Measurements from ENCODE around the gene LUC7L3. TPM values are rescaled to one million over a fixed set of nuclear protein-coding genes. Genes with fewer than 3 reads are reported as not detected.

LUC7L3 gene
- total and polyA plus RNA-seq, 4 donors: 38.1 to 188 (median 89.4) TPM

GRCh38 chr17:50783193-50783660 lies 63.8 kb downstream of the LUC7L3 start:
- DNase-seq: peak; percentile 85 to 91 (median 89)
- Histone ChIP-seq H3K4me3 (no peak overlapping the region), H3K27me3 (ENCODE audit: control insufficient read depth in 3 of 3, insufficient read depth in 3 of 3, low read length in 2 of 3) (no peaks in the 10 kb centered on the region), H3K9ac (ENCODE audit: insufficient read depth in 1 of 2, low read length in 2 of 2) (no peak overlapping the region), H3K4me1 (ENCODE audit: control insufficient read depth in 5 of 5, insufficient read depth in 5 of 5, low read length in 5 of 5) (peaks cover 0 to 14% (median 9%) of the 10 kb centered on the region in 5 donors), H3K27ac (ENCODE audit: low read depth in 1 of 2, low read length in 1 of 2) (no peak overlapping the region), H3K36me3 (ENCODE audit: control insufficient read depth in 4 of 4, insufficient read depth in 4 of 4, low read length in 4 of 4) (no peaks in the 10 kb centered on the region), H3K9me3 (ENCODE audit: control insufficient read depth in 4 of 4, insufficient read depth in 3 of 4, low read length in 3 of 4) (no peaks in the 10 kb centered on the region)
- 24 to 33% methylated on average over 7 of the region's 7 CpGs for WGBS, 2 donors
- TF ChIP-seq, protein P1, sequence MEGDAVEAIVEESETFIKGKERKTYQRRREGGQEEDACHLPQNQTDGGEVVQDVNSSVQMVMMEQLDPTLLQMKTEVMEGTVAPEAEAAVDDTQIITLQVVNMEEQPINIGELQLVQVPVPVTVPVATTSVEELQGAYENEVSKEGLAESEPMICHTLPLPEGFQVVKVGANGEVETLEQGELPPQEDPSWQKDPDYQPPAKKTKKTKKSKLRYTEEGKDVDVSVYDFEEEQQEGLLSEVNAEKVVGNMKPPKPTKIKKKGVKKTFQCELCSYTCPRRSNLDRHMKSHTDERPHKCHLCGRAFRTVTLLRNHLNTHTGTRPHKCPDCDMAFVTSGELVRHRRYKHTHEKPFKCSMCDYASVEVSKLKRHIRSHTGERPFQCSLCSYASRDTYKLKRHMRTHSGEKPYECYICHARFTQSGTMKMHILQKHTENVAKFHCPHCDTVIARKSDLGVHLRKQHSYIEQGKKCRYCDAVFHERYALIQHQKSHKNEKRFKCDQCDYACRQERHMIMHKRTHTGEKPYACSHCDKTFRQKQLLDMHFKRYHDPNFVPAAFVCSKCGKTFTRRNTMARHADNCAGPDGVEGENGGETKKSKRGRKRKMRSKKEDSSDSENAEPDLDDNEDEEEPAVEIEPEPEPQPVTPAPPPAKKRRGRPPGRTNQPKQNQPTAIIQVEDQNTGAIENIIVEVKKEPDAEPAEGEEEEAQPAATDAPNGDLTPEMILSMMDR (IDR thresholded peaks at IDR 0.05; ENCODE audit: control extremely low read depth, extremely low read depth): peak; percentile 99
- ATAC-seq (ENCODE audit: insufficient read depth, low FRiP score): peak; percentile 87

- Histone ChIP-seq H3K27me3 (ENCODE audit: control insufficient read depth in 3 of 3, insufficient read depth in 3 of 3, low read length in 2 of 3) (no peaks in the 10 kb centered on the region), H3K4me1 (ENCODE audit: control insufficient read depth in 5 of 5, insufficient read depth in 5 of 5, low read length in 5 of 5) (peaks cover 0 to 14% (median 9%) of the 10 kb centered on the region in 5 donors), H3K36me3 (ENCODE audit: control insufficient read depth in 4 of 4, insufficient read depth in 4 of 4, low read length in 4 of 4) (no peaks in the 10 kb centered on the region), H3K9me3 (ENCODE audit: control insufficient read depth in 4 of 4, insufficient read depth in 3 of 4, low read length in 3 of 4) (no peaks in the 10 kb centered on the region), H3K27ac (ENCODE audit: low read depth in 1 of 2, low read length in 1 of 2) (no peak overlapping the region), H3K4me3 (no peak overlapping the region), H3K9ac (ENCODE audit: insufficient read depth in 1 of 2, low read length in 2 of 2) (no peak overlapping the region)
- ATAC-seq (ENCODE audit: insufficient read depth, low FRiP score) (no peak), DNase-seq (no peak)
- TF ChIP-seq, protein P1 (IDR thresholded peaks at IDR 0.05; ENCODE audit: control extremely low read depth, extremely low read depth): no peak
- 96 to 97% methylated on average over 2 of the region's 2 CpGs for WGBS, 2 donors
Observed at GRCh38 chr17:50783905-50784304, 64.5 kb downstream of the LUC7L3 start.

GRCh38 chr17:50785126-50785525 lies 65.7 kb downstream of the LUC7L3 start:
- TF ChIP-seq, protein P1 (IDR thresholded peaks at IDR 0.05; ENCODE audit: control extremely low read depth, extremely low read depth): no peak
- ATAC-seq (ENCODE audit: insufficient read depth, low FRiP score) (no peak), DNase-seq (no peak)
- H3K36me3 ChIP-seq (ENCODE audit: control insufficient read depth in 4 of 4, insufficient read depth in 4 of 4, low read length in 4 of 4): no peaks in the 10 kb centered on the region
- peaks cover 0 to 14% (median 9%) of the 10 kb centered on the region in 5 donors for H3K4me1 ChIP-seq (ENCODE audit: control insufficient read depth in 5 of 5, insufficient read depth in 5 of 5, low read length in 5 of 5)
- no peaks in the 10 kb centered on the region for H3K27me3 ChIP-seq (ENCODE audit: control insufficient read depth in 3 of 3, insufficient read depth in 3 of 3, low read length in 2 of 3)
- WGBS, 2 donors: 70 to 76% methylated on average over 4 of the region's 4 CpGs
- H3K27ac ChIP-seq (ENCODE audit: low read depth in 1 of 2, low read length in 1 of 2): no peak overlapping the region
- no peak overlapping the region for H3K9ac ChIP-seq (ENCODE audit: insufficient read depth in 1 of 2, low read length in 2 of 2)
- H3K4me3 ChIP-seq: no peak overlapping the region
- H3K9me3 ChIP-seq (ENCODE audit: control insufficient read depth in 4 of 4, insufficient read depth in 3 of 4, low read length in 3 of 4): no peaks in the 10 kb centered on the region

Data from lung (tissue), 12 donors.